ENCODE results near the gene ANKRD16. TPM values are rescaled to one million over a fixed set of nuclear protein-coding genes. Genes with fewer than 3 reads are reported as not detected.
"Not testable (repeated sequence)": the region's sequence is repeated elsewhere in the genome, so short reads cannot be mapped to it uniquely, and the experiment has no call there.

Gene ANKRD16
- total and polyA plus RNA-seq, 2 donors from 2014 or later, result 6.7 to 7.1 TPM

DNA sequence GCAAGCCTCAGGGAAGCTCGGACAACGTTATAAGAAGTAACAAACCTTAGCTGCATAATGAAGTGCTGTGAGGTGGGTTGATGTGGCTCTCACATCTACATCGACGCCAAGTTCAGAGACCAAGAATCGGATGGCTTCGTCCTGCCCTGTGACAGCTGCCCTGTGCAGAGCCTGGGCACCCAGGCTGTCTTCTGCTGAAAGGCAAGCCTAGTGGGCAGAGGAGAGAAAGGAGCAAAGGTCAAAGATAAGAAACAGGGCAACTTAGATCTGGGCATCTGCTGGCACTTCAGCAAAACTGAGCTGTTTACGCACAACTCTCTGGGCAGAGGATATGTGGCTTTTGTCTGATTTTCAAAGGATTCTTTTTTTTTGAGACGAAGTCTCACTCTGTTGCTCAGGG is 6.7 kb downstream of the ANKRD16 start:
- Histone ChIP-seq H3K4me1 (ENCODE audit: control insufficient read depth in 2 of 3, insufficient read depth in 2 of 3, low read depth in 1 of 3, low read length in 3 of 3) (no peaks in the 10 kb centered on the region), H3K9ac (ENCODE audit: low read length in 3 of 3) (no peak overlapping the region), H3K36me3 (ENCODE audit: control insufficient read depth in 2 of 3, insufficient read depth in 3 of 3, low read length in 3 of 3) (peaks cover 8 to 18% (median 9%) of the 10 kb centered on the region in 3 donors), H3K9me3 (ENCODE audit: control insufficient read depth in 2 of 3, insufficient read depth in 1 of 3, low read length in 3 of 3) (no peaks in the 10 kb centered on the region), H3K4me3 (ENCODE audit: low read length in 3 of 3) (no peak overlapping the region), H3K27ac (ENCODE audit: low read depth in 2 of 2, low read length in 2 of 2) (no peak overlapping the region), H3K27me3 (ENCODE audit: control insufficient read depth, insufficient read depth, low read length) (no peaks in the 10 kb centered on the region)
- DNase-seq, result no peak
- intact Hi-C loops (cut with DNase I), result no loop called here
- TF ChIP-seq, protein P1, sequence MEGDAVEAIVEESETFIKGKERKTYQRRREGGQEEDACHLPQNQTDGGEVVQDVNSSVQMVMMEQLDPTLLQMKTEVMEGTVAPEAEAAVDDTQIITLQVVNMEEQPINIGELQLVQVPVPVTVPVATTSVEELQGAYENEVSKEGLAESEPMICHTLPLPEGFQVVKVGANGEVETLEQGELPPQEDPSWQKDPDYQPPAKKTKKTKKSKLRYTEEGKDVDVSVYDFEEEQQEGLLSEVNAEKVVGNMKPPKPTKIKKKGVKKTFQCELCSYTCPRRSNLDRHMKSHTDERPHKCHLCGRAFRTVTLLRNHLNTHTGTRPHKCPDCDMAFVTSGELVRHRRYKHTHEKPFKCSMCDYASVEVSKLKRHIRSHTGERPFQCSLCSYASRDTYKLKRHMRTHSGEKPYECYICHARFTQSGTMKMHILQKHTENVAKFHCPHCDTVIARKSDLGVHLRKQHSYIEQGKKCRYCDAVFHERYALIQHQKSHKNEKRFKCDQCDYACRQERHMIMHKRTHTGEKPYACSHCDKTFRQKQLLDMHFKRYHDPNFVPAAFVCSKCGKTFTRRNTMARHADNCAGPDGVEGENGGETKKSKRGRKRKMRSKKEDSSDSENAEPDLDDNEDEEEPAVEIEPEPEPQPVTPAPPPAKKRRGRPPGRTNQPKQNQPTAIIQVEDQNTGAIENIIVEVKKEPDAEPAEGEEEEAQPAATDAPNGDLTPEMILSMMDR (IDR thresholded peaks at IDR 0.05; ENCODE audit: borderline replicate concordance, extremely low read depth, insufficient read depth), result no peak
- FAIRE-seq, result no peak

DNA sequence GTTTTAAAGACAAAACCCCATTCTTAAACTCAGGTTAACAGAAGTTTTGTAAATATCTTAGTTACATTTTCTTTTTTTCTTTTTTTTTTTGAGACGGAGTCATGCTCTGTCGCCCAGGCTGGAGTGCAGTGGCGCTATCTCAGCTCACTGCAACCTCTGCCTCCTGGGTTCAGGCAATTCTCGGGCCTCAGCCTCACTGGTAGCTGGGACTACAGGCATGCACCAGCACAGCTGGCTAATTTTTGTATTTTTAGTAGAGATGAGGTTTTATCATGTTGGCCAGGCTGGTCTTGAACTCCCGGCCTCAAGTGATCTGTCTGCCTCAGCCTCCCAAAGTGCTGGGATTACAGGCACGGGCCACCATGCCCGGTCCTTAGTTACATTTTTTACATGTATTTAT is 12.7 kb downstream of the ANKRD16 start:
- H3K4me1 ChIP-seq (ENCODE audit: control insufficient read depth in 2 of 3, insufficient read depth in 2 of 3, low read depth in 1 of 3, low read length in 3 of 3); H3K27ac ChIP-seq (ENCODE audit: low read depth in 2 of 2, low read length in 2 of 2); DNase-seq; H3K4me3 ChIP-seq (ENCODE audit: low read length in 3 of 3); H3K9me3 ChIP-seq (ENCODE audit: control insufficient read depth in 2 of 3, insufficient read depth in 1 of 3, low read length in 3 of 3); FAIRE-seq; H3K9ac ChIP-seq (ENCODE audit: low read length in 3 of 3); H3K27me3 ChIP-seq (ENCODE audit: control insufficient read depth, insufficient read depth, low read length): not testable (repeated sequence)
- peaks cover 2 to 18% (median 10%) of the 10 kb centered on the region in 3 donors for H3K36me3 ChIP-seq (ENCODE audit: control insufficient read depth in 2 of 3, insufficient read depth in 3 of 3, low read length in 3 of 3)
- intact Hi-C loops (cut with DNase I), result loop anchor here (10.0 kb wide), 1 partner anchor 432 kb away; no protein-coding TSS in a partner anchor

DNA sequence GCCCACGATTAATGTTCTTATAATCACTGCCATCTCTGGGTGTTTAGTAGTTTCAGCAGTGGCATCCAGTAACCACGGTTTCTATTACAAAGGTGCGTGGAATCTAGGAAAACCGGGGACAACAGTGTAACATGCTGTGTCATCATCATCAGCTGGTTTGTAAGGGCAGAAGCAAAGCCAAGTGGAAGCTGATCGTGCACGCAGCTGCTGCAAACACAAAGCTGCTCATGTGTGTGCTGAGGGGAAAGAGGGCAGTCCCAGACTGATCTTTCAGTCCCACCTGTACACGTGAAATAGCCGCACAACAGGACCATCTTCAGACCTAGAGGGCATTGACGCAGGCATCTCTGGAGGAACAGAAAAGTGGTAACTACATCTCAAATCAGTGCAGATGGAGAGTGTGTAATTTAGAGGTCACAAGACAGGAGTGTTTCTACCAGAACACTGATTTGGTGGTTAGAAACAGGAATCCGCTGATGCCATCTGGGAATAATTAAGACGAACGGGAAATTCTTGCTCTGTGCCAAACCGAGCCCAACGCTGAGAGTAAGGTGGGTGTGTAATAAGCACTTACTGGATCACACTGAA is 13.4 kb downstream of the ANKRD16 start:
- H3K9ac ChIP-seq (ENCODE audit: low read length in 3 of 3), result no peak overlapping the region
- intact Hi-C loops (cut with DNase I), result loop anchor here (10.0 kb wide), 1 partner anchor 431 kb away; no protein-coding TSS in a partner anchor
- H3K27ac ChIP-seq (ENCODE audit: low read depth in 2 of 2, low read length in 2 of 2), result no peak overlapping the region
- TF ChIP-seq, protein P1 (IDR thresholded peaks at IDR 0.05; ENCODE audit: borderline replicate concordance, extremely low read depth, insufficient read depth), result no peak
- FAIRE-seq (no peak), DNase-seq (peak in 1 of 5 donors; percentile 12)
- H3K4me1 ChIP-seq (ENCODE audit: control insufficient read depth in 2 of 3, insufficient read depth in 2 of 3, low read depth in 1 of 3, low read length in 3 of 3), result no peaks in the 10 kb centered on the region
- H3K27me3 ChIP-seq (ENCODE audit: control insufficient read depth, insufficient read depth, low read length), result no peaks in the 10 kb centered on the region
- H3K9me3 ChIP-seq (ENCODE audit: control insufficient read depth in 2 of 3, insufficient read depth in 1 of 3, low read length in 3 of 3), result no peaks in the 10 kb centered on the region
- peaks cover 2 to 16% (median 10%) of the 10 kb centered on the region in 3 donors for H3K36me3 ChIP-seq (ENCODE audit: control insufficient read depth in 2 of 3, insufficient read depth in 3 of 3, low read length in 3 of 3)
- H3K4me3 ChIP-seq (ENCODE audit: low read length in 3 of 3), result no peak overlapping the region

DNA sequence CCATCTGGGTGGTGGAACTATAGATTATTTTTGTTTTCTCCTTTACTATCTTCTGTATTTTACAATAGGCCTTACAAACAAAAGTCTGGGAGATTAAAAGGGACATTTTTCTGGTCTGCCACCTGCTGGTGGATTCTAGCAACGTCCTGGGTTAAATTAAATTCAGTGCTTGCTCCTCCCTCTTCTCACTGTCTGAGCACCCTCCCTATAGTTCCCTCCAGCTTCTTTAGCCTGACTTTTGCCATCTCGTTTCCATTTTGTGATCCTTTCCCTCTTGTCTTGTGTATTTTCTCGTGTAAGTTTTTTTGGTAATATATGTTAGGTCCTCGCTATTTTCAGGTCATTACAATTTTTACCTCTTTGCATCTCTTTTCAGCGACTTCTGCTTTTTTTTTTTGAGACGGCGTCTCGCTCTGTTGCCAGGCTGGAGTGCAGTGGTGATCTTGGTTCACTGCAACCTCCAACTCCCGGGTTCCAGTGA is 16.1 kb downstream of the ANKRD16 start:
- intact Hi-C loops (cut with DNase I), result loop anchor here (10.0 kb wide), 1 partner anchor 429 kb away; no protein-coding TSS in a partner anchor
- Histone ChIP-seq H3K4me1 (ENCODE audit: control insufficient read depth in 2 of 3, insufficient read depth in 2 of 3, low read depth in 1 of 3, low read length in 3 of 3) (no peaks in the 10 kb centered on the region), H3K9me3 (ENCODE audit: control insufficient read depth in 2 of 3, insufficient read depth in 1 of 3, low read length in 3 of 3) (no peaks in the 10 kb centered on the region), H3K27me3 (ENCODE audit: control insufficient read depth, insufficient read depth, low read length) (no peaks in the 10 kb centered on the region), H3K36me3 (ENCODE audit: control insufficient read depth in 2 of 3, insufficient read depth in 3 of 3, low read length in 3 of 3) (peaks cover 2 to 16% (median 10%) of the 10 kb centered on the region in 3 donors), H3K27ac (ENCODE audit: low read depth in 2 of 2, low read length in 2 of 2) (no peak overlapping the region), H3K9ac (ENCODE audit: low read length in 3 of 3) (no peak overlapping the region), H3K4me3 (ENCODE audit: low read length in 3 of 3) (no peak overlapping the region)
- peak in 4 of 5 donors; percentile 76 to 91 (median 83) for DNase-seq
- TF ChIP-seq, protein P1 (IDR thresholded peaks at IDR 0.05; ENCODE audit: borderline replicate concordance, extremely low read depth, insufficient read depth), result peak; percentile 78
- peak; percentile 89 for FAIRE-seq

Data from kidney (tissue), 14 donors.